ENCODE measurements around the gene SPEN.

- TF ChIP-seq, protein P1, sequence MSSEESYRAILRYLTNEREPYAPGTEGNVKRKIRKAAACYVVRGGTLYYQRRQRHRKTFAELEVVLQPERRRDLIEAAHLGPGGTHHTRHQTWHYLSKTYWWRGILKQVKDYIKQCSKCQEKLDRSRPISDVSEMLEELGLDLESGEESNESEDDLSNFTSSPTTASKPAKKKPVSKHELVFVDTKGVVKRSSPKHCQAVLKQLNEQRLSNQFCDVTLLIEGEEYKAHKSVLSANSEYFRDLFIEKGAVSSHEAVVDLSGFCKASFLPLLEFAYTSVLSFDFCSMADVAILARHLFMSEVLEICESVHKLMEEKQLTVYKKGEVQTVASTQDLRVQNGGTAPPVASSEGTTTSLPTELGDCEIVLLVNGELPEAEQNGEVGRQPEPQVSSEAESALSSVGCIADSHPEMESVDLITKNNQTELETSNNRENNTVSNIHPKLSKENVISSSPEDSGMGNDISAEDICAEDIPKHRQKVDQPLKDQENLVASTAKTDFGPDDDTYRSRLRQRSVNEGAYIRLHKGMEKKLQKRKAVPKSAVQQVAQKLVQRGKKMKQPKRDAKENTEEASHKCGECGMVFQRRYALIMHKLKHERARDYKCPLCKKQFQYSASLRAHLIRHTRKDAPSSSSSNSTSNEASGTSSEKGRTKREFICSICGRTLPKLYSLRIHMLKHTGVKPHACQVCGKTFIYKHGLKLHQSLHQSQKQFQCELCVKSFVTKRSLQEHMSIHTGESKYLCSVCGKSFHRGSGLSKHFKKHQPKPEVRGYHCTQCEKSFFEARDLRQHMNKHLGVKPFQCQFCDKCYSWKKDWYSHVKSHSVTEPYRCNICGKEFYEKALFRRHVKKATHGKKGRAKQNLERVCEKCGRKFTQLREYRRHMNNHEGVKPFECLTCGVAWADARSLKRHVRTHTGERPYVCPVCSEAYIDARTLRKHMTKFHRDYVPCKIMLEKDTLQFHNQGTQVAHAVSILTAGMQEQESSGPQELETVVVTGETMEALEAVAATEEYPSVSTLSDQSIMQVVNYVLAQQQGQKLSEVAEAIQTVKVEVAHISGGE (tag by site-specific recombination; conservative IDR thresholded peaks at IDR 0.05; ENCODE audit: low read depth), result no peak
- no peak for TF ChIP-seq ZNF629 (tag by site-specific recombination; IDR thresholded peaks at IDR 0.05)
- TF ChIP-seq, protein P2, sequence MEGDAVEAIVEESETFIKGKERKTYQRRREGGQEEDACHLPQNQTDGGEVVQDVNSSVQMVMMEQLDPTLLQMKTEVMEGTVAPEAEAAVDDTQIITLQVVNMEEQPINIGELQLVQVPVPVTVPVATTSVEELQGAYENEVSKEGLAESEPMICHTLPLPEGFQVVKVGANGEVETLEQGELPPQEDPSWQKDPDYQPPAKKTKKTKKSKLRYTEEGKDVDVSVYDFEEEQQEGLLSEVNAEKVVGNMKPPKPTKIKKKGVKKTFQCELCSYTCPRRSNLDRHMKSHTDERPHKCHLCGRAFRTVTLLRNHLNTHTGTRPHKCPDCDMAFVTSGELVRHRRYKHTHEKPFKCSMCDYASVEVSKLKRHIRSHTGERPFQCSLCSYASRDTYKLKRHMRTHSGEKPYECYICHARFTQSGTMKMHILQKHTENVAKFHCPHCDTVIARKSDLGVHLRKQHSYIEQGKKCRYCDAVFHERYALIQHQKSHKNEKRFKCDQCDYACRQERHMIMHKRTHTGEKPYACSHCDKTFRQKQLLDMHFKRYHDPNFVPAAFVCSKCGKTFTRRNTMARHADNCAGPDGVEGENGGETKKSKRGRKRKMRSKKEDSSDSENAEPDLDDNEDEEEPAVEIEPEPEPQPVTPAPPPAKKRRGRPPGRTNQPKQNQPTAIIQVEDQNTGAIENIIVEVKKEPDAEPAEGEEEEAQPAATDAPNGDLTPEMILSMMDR (tag by site-specific recombination; IDR thresholded peaks at IDR 0.05), result no peak
- TF ChIP-seq ZNF830 (tag by site-specific recombination; IDR thresholded peaks at IDR 0.05; ENCODE audit: low read depth), result no peak
- TF ChIP-seq ZFP41 (tag by site-specific recombination; IDR thresholded peaks at IDR 0.05; ENCODE audit: borderline replicate concordance), result no peak
- no peak for TF ChIP-seq ZBTB17 (tag by site-specific recombination; IDR thresholded peaks at IDR 0.05)
- TF ChIP-seq, protein P3, sequence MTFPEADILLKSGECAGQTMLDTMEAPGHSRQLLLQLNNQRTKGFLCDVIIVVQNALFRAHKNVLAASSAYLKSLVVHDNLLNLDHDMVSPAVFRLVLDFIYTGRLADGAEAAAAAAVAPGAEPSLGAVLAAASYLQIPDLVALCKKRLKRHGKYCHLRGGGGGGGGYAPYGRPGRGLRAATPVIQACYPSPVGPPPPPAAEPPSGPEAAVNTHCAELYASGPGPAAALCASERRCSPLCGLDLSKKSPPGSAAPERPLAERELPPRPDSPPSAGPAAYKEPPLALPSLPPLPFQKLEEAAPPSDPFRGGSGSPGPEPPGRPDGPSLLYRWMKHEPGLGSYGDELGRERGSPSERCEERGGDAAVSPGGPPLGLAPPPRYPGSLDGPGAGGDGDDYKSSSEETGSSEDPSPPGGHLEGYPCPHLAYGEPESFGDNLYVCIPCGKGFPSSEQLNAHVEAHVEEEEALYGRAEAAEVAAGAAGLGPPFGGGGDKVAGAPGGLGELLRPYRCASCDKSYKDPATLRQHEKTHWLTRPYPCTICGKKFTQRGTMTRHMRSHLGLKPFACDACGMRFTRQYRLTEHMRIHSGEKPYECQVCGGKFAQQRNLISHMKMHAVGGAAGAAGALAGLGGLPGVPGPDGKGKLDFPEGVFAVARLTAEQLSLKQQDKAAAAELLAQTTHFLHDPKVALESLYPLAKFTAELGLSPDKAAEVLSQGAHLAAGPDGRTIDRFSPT (tag by site-specific recombination; IDR thresholded peaks at IDR 0.05), result no peak
- TF ChIP-seq, protein P4, sequence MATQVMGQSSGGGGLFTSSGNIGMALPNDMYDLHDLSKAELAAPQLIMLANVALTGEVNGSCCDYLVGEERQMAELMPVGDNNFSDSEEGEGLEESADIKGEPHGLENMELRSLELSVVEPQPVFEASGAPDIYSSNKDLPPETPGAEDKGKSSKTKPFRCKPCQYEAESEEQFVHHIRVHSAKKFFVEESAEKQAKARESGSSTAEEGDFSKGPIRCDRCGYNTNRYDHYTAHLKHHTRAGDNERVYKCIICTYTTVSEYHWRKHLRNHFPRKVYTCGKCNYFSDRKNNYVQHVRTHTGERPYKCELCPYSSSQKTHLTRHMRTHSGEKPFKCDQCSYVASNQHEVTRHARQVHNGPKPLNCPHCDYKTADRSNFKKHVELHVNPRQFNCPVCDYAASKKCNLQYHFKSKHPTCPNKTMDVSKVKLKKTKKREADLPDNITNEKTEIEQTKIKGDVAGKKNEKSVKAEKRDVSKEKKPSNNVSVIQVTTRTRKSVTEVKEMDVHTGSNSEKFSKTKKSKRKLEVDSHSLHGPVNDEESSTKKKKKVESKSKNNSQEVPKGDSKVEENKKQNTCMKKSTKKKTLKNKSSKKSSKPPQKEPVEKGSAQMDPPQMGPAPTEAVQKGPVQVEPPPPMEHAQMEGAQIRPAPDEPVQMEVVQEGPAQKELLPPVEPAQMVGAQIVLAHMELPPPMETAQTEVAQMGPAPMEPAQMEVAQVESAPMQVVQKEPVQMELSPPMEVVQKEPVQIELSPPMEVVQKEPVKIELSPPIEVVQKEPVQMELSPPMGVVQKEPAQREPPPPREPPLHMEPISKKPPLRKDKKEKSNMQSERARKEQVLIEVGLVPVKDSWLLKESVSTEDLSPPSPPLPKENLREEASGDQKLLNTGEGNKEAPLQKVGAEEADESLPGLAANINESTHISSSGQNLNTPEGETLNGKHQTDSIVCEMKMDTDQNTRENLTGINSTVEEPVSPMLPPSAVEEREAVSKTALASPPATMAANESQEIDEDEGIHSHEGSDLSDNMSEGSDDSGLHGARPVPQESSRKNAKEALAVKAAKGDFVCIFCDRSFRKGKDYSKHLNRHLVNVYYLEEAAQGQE (tag by site-specific recombination; IDR thresholded peaks at IDR 0.05), result no peak
- TF ChIP-seq ZNF114 (tag by site-specific recombination; IDR thresholded peaks at IDR 0.05), result no peak
Observed at GRCh38 chr1:15916417-15916816, 68.9 kb downstream of the SPEN start.
